K562 (cell line): ENCODE results near the gene SZT2. TPM values are rescaled to one million over a fixed set of nuclear protein-coding genes. Genes with fewer than 3 reads are reported as not detected.

Source experiments
- CCAR2 ChIP-seq: fragments of 200-400 bp; formaldehyde crosslinking; IDR thresholded peaks from 2 replicates; pipeline ENCODE4 v1.6.1; 2017; ENCODE audit warnings: mild to moderate bottlenecking, low read depth, low read length
- CLOCK ChIP-seq: fragments of 250-450 bp; sonication (Bioruptor Pico); IDR thresholded peaks from 2 replicates; pipeline ENCODE4 v1.4.0; 2020; ENCODE audit warnings: mild to moderate bottlenecking, moderate library complexity, borderline replicate concordance
- HMGXB4 ChIP-seq: sonication (generic); formaldehyde crosslinking; IDR thresholded peaks from 2 replicates; pipeline ENCODE4 v1.8.1; 2023; ENCODE audit warnings: mild to moderate bottlenecking, missing genetic modification reagents
- PCBP2 ChIP-seq: fragments of 200-400 bp; formaldehyde crosslinking; IDR thresholded peaks from 2 replicates; pipeline ENCODE4 v1.6.1; 2018; ENCODE audit warnings: low read length, low read depth, mild to moderate bottlenecking, moderate library complexity; ENCODE audit not compliant: poor library complexity, severe bottlenecking
- PTBP1 ChIP-seq: fragments of 200-400 bp; formaldehyde crosslinking; IDR thresholded peaks from 2 replicates; pipeline ENCODE4 v1.6.1; 2017; ENCODE audit warnings: low read depth, low read length
- PTRF ChIP-seq: fragments of 450-650 bp; IDR thresholded peaks from 2 replicates; pipeline ENCODE4 v1.6.1; 2016; ENCODE audit warnings: mild to moderate bottlenecking, missing genetic modification characterization, missing compliant biosample characterization
- SMC3 ChIP-seq: conservative IDR thresholded peaks from 2 replicates; pipeline ENCODE4 v1.6.1; 2011; ENCODE audit warnings: low read depth, low read length, improper control_type of control experiment; ENCODE audit not compliant: insufficient read depth
- SPI1 ChIP-seq: IDR thresholded peaks from 2 replicates; pipeline ENCODE4 v1.6.1; 2011; ENCODE audit warnings: low read depth, low read length, control low read depth, borderline replicate concordance
- SREBF1 ChIP-seq: fragments of 150-350 bp; IDR thresholded peaks from 2 replicates; pipeline ENCODE4 v1.6.1; 2014; ENCODE audit warnings: antibody characterized with exemption, low read depth, low read length, borderline replicate concordance
- U2AF1 ChIP-seq: fragments of 200-400 bp; formaldehyde crosslinking; optimal IDR thresholded peaks from 2 replicates; pipeline ENCODE3; 2017; ENCODE audit warnings: mild to moderate bottlenecking, low read depth, low read length, moderate library complexity
- ZHX1 ChIP-seq: fragments of 150-350 bp; conservative IDR thresholded peaks from 2 replicates; pipeline ENCODE4 v1.6.1; 2014; ENCODE audit warnings: low read length
- ZNF444 ChIP-seq: fragments of 250-450 bp; sonication (Bioruptor Pico); IDR thresholded peaks from 2 replicates; pipeline ENCODE4 v1.4.0; 2020; ENCODE audit warnings: mild to moderate bottlenecking, moderate library complexity
- polyA plus RNA-seq, 8 experiments: library from polyadenylated mRNA; depleted of rRNA in 4 of 8; stranded (reverse) in 5 of 8; unstranded in 3 of 8; fragments of >200 nt; fragmentation: Nextera tagmentation in 2 of 8; fragmentation: Illumina TruSeq in 1 of 8; extraction: Ambion mirVana in 2 of 8; extraction: Trizol in 1 of 8; gene quantifications; 2 replicates each; pipeline versions ENCODE4 v1.2.1 to v1.2.3, GENCODE V29; 2011 to 2014; ENCODE audit warnings: inconsistent platforms in 1 of 8, missing spikeins in 1 of 8
- total RNA-seq, 7 experiments: library from RNA; depleted of rRNA in 6 of 7; stranded (reverse); fragments of >200 nt in 6 of 7; fragmentation: Illumina TruSeq in 2 of 7; extraction: Trizol in 2 of 7; gene quantifications; 2 replicates each; pipeline versions ENCODE4 v1.2.1 to v1.2.3, GENCODE V29; 2011 to 2021; ENCODE audit warnings: low replicate concordance in 1 of 7
- TF ChIP-seq, protein P1 (sequence below): sonication (generic); formaldehyde crosslinking; IDR thresholded peaks from 2 replicates; pipeline ENCODE4 v1.8.0; 2022; ENCODE audit warnings: mild to moderate bottlenecking, low read depth, missing genetic modification reagents
- TF ChIP-seq, protein P2 (sequence below): fragments of 200-400 bp; formaldehyde crosslinking; IDR thresholded peaks from 2 replicates; pipeline ENCODE4 v1.6.1; 2017; ENCODE audit warnings: mild to moderate bottlenecking, low read depth, low read length, moderate library complexity

Gene SZT2
- total and polyA plus RNA-seq, 9 of the 15 experiments (the other 6 are each of a cell fraction or from before 2014, with no cell fraction given) = 0.88 to 31.0 (median 12.8) TPM

GRCh38 chr1:43389326-43390313 is at the start of gene SZT2, which contains the start of gene MED8 (continued):
- TF ChIP-seq SPI1 = peak; percentile 89
- no peak for TF ChIP-seq ZHX1
- no peak for TF ChIP-seq CCAR2
- TF ChIP-seq, protein P1, sequence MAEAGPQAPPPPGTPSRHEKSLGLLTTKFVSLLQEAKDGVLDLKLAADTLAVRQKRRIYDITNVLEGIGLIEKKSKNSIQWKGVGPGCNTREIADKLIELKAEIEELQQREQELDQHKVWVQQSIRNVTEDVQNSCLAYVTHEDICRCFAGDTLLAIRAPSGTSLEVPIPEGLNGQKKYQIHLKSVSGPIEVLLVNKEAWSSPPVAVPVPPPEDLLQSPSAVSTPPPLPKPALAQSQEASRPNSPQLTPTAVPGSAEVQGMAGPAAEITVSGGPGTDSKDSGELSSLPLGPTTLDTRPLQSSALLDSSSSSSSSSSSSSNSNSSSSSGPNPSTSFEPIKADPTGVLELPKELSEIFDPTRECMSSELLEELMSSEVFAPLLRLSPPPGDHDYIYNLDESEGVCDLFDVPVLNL = no peak
- TF ChIP-seq ZNF444 (CRISPR knock-in tag) = no peak
- TF ChIP-seq U2AF1 = no peak
- no peak for TF ChIP-seq PCBP2
- TF ChIP-seq SMC3 = no peak
- no peak for TF ChIP-seq PTBP1
- peak; percentile 65; the same call in 1 of the 2 replicates for TF ChIP-seq HMGXB4
- TF ChIP-seq, protein P2, sequence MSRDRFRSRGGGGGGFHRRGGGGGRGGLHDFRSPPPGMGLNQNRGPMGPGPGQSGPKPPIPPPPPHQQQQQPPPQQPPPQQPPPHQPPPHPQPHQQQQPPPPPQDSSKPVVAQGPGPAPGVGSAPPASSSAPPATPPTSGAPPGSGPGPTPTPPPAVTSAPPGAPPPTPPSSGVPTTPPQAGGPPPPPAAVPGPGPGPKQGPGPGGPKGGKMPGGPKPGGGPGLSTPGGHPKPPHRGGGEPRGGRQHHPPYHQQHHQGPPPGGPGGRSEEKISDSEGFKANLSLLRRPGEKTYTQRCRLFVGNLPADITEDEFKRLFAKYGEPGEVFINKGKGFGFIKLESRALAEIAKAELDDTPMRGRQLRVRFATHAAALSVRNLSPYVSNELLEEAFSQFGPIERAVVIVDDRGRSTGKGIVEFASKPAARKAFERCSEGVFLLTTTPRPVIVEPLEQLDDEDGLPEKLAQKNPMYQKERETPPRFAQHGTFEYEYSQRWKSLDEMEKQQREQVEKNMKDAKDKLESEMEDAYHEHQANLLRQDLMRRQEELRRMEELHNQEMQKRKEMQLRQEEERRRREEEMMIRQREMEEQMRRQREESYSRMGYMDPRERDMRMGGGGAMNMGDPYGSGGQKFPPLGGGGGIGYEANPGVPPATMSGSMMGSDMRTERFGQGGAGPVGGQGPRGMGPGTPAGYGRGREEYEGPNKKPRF = no peak
- no peak for TF ChIP-seq SREBF1
- TF ChIP-seq PTRF (tag) = no peak
- no peak for TF ChIP-seq CLOCK (CRISPR knock-in tag)
